ENCODE data around the gene CCDC78. TPM values are rescaled to one million over a fixed set of nuclear protein-coding genes. Genes with fewer than 3 reads are reported as not detected.
A peak's percentile ranks its signal among the peaks of the same experiment; 100 is the strongest.

CCDC78 gene
- total and polyA plus RNA-seq, 2 experiments from 2014 or later = 10.5 to 12.6 TPM

- Histone ChIP-seq H3K4me3 (peak overlapping the region; percentile 71), H3K36me3 (ENCODE audit: insufficient read depth) (no peaks in the 10 kb centered on the region), H4K20me1 (replicated peaks; ENCODE audit: insufficient read depth) (no peaks in the 10 kb centered on the region), H3K27ac (ENCODE audit: low read depth) (no peak overlapping the region), H2AFZ (peak overlapping the region; percentile 80; the same call in 1 of the 2 replicates), H3K4me2 (peak overlapping the region; percentile 87), H3F3A (replicated peaks; ENCODE audit: low read depth) (peaks cover 12% of the 10 kb centered on the region), H3K9me2 (ENCODE audit: insufficient read depth) (no peaks in the 10 kb centered on the region), H3K79me2 (replicated peaks; ENCODE audit: insufficient read depth) (no peaks in the 10 kb centered on the region), H3K4me1 (ENCODE audit: insufficient read depth) (no peaks in the 10 kb centered on the region), H3K27me3 (ENCODE audit: insufficient read depth) (peaks cover 14% of the 10 kb centered on the region; the same call in 1 of the 2 replicates)
- peaks cover 18% of the 10 kb centered on the region for H3K27me3 Mint-ChIP-seq (ENCODE audit: insufficient read depth, low read depth, poor library complexity)
- H3K4me1 Mint-ChIP-seq = no peaks in the 10 kb centered on the region
- TF ChIP-seq EZH2 (IDR thresholded peaks at IDR 0.05; ENCODE audit: low read depth, unreplicated experiment) = no peak
- no peak for TF ChIP-seq STAT1 (IDR thresholded peaks at IDR 0.05; ENCODE audit: unreplicated experiment)
- no peak for TF ChIP-seq REST (IDR thresholded peaks at IDR 0.05; ENCODE audit: unreplicated experiment)
- no peak overlapping the region for H3K27ac Mint-ChIP-seq
- DNase-seq (ENCODE audit: low spot score) (no peak), ATAC-seq (no peak)
- no peaks in the 10 kb centered on the region for H3K36me3 Mint-ChIP-seq (ENCODE audit: low read depth)
- peak overlapping the region; percentile 67; the same call in 1 of the 3 replicates for H3K4me3 Mint-ChIP-seq
- H3K9me3 Mint-ChIP-seq = no peaks in the 10 kb centered on the region
These were observed 130 bp downstream of the CCDC78 start for GRCh38 chr16:726188-726437.

GRCh38 chr16:725463-726187, 618 bp downstream of the CCDC78 start:
- DNase-seq (ENCODE audit: low spot score) = no peak
- H4K20me1 ChIP-seq (replicated peaks; ENCODE audit: insufficient read depth) = no peaks in the 10 kb centered on the region
- peak overlapping the region; percentile 71; the same call in 1 of the 2 replicates for H3K4me3 ChIP-seq
- H3K9me2 ChIP-seq (ENCODE audit: insufficient read depth) = no peaks in the 10 kb centered on the region
- H3K27ac Mint-ChIP-seq = no peak overlapping the region
- no peaks in the 10 kb centered on the region for H3K79me2 ChIP-seq (replicated peaks; ENCODE audit: insufficient read depth)
- TF ChIP-seq JUNB (IDR thresholded peaks at IDR 0.05; ENCODE audit: unreplicated experiment) = no peak
- TF ChIP-seq NANOG (IDR thresholded peaks at IDR 0.05; ENCODE audit: borderline replicate concordance) = no peak
- H3K27me3 Mint-ChIP-seq (ENCODE audit: insufficient read depth, low read depth, poor library complexity) = peaks cover 18% of the 10 kb centered on the region
- H2AFZ ChIP-seq = no peak overlapping the region
- H3K36me3 ChIP-seq (ENCODE audit: insufficient read depth) = no peaks in the 10 kb centered on the region
- H3F3A ChIP-seq (replicated peaks; ENCODE audit: low read depth) = peaks cover 12% of the 10 kb centered on the region
- H3K27ac ChIP-seq (ENCODE audit: low read depth) = no peak overlapping the region
- peaks cover 14% of the 10 kb centered on the region; the same call in 1 of the 2 replicates for H3K27me3 ChIP-seq (ENCODE audit: insufficient read depth)
- H3K4me1 ChIP-seq (ENCODE audit: insufficient read depth) = no peaks in the 10 kb centered on the region
- peak overlapping the region; percentile 87 for H3K4me2 ChIP-seq
- H3K4me1 Mint-ChIP-seq = no peaks in the 10 kb centered on the region
- ATAC-seq = no peak
- H3K9me3 Mint-ChIP-seq = no peaks in the 10 kb centered on the region
- H3K36me3 Mint-ChIP-seq (ENCODE audit: low read depth) = no peaks in the 10 kb centered on the region
- no peak overlapping the region for H3K4me3 Mint-ChIP-seq

- Histone ChIP-seq H3K4me2 (no peak overlapping the region), H3K36me3 (ENCODE audit: insufficient read depth) (no peaks in the 10 kb centered on the region), H3K9me2 (ENCODE audit: insufficient read depth) (no peaks in the 10 kb centered on the region), H3K4me1 (ENCODE audit: insufficient read depth) (peaks cover 4% of the 10 kb centered on the region; the same call in 1 of the 2 replicates), H3K79me2 (replicated peaks; ENCODE audit: insufficient read depth) (no peaks in the 10 kb centered on the region), H3F3A (replicated peaks; ENCODE audit: low read depth) (peaks cover 12% of the 10 kb centered on the region), H3K4me3 (no peak overlapping the region), H3K27me3 (ENCODE audit: insufficient read depth) (peaks cover 14% of the 10 kb centered on the region; the same call in 1 of the 2 replicates), H3K27ac (ENCODE audit: low read depth) (no peak overlapping the region), H2AFZ (no peak overlapping the region), H4K20me1 (replicated peaks; ENCODE audit: insufficient read depth) (no peaks in the 10 kb centered on the region)
- Mint-ChIP-seq H3K36me3 (ENCODE audit: low read depth) (no peaks in the 10 kb centered on the region), H3K27me3 (ENCODE audit: insufficient read depth, low read depth, poor library complexity) (peaks cover 24% of the 10 kb centered on the region), H3K27ac (no peak overlapping the region), H3K4me1 (peaks cover 3% of the 10 kb centered on the region; the same call in 1 of the 3 replicates), H3K9me3 (no peaks in the 10 kb centered on the region), H3K4me3 (no peak overlapping the region)
- ATAC-seq (no peak), DNase-seq (ENCODE audit: low spot score) (no peak)
- TF ChIP-seq POLR2AphosphoS5 (IDR thresholded peaks at IDR 0.05; ENCODE audit: low read depth) (no peak), ETS1 (IDR thresholded peaks at IDR 0.05) (no peak), CREB1 (CRISPR knock-in tag; IDR thresholded peaks at IDR 0.05; ENCODE audit: low read depth) (no peak), STAT1 (IDR thresholded peaks at IDR 0.05; ENCODE audit: unreplicated experiment) (no peak)
These were observed 1.2 kb downstream of the CCDC78 start for GRCh38 chr16:725041-725376.

All from GM23338 (cell line).